HepG2 (cell line): ENCODE data around the gene SREBF1. TPM values are rescaled to one million over a fixed set of nuclear protein-coding genes. Genes with fewer than 3 reads are reported as not detected.

ENCODE experiments used
- AHR ChIP-seq: IDR thresholded peaks from 2 replicates; pipeline ENCODE4 v1.6.1; 2018; ENCODE audit warnings: missing genetic modification reagents, missing compliant biosample characterization
- KDM5B ChIP-seq: sonication (generic); formaldehyde crosslinking; IDR thresholded peaks from 2 replicates; pipeline ENCODE4 v1.4.0; 2020; ENCODE audit warnings: missing genetic modification reagents, mild to moderate bottlenecking, borderline replicate concordance
- NFE2L1 ChIP-seq: sonication (generic); formaldehyde crosslinking; IDR thresholded peaks from 2 replicates; pipeline ENCODE4 v1.4.0; 2020; ENCODE audit warnings: missing genetic modification reagents, mild to moderate bottlenecking, borderline replicate concordance
- NKX3-1 ChIP-seq: sonication (generic); formaldehyde crosslinking; IDR thresholded peaks from 2 replicates; pipeline ENCODE4 v1.5.0; 2020; ENCODE audit warnings: missing genetic modification reagents
- PLRG1 ChIP-seq: fragments of 450-650 bp; conservative IDR thresholded peaks from 2 replicates; pipeline ENCODE4 v1.6.1; 2016
- SAP130 ChIP-seq: IDR thresholded peaks from 2 replicates; pipeline ENCODE4 v1.6.1; 2016; ENCODE audit warnings: low read depth
- SMC3 ChIP-seq: IDR thresholded peaks from 2 replicates; pipeline ENCODE4 v1.6.1; 2011; ENCODE audit warnings: low read length, improper control_type of control experiment
- STAG1 ChIP-seq: sonication (generic); formaldehyde crosslinking; IDR thresholded peaks from 2 replicates; pipeline ENCODE4 v1.4.0; 2020; ENCODE audit warnings: missing genetic modification reagents
- STAT5B ChIP-seq: sonication (generic); formaldehyde crosslinking; IDR thresholded peaks from 2 replicates; pipeline ENCODE4 v1.4.0; 2020; ENCODE audit warnings: missing genetic modification reagents
- U2AF2 ChIP-seq: fragments of 200-400 bp; formaldehyde crosslinking; IDR thresholded peaks from 2 replicates; pipeline ENCODE4 v1.6.1; 2017; ENCODE audit warnings: low read depth, mild to moderate bottlenecking, low read length
- ZNF431 ChIP-seq: sonication (generic); formaldehyde crosslinking; IDR thresholded peaks from 2 replicates; pipeline ENCODE4 v1.9.0; 2022; ENCODE audit warnings: missing genetic modification reagents, low read depth, mild to moderate bottlenecking, borderline replicate concordance
- polyA plus RNA-seq, 8 experiments: library from polyadenylated mRNA; depleted of rRNA in 3 of 8; stranded (reverse) in 7 of 8; unstranded in 1 of 8; fragments of >200 nt; fragmentation: Illumina TruSeq in 4 of 8; extraction: Trizol in 4 of 8; gene quantifications; 2 replicates each; pipeline versions ENCODE4 v1.2.1 to v1.2.3, GENCODE V29; 2011 to 2016; ENCODE audit warnings: low read depth in 4 of 8, missing spikeins in 1 of 8, mixed read lengths in 1 of 8; ENCODE audit not compliant: insufficient read depth in 1 of 8
- total RNA-seq, 5 experiments: library from RNA; depleted of rRNA; stranded (reverse); fragments of >200 nt; fragmentation: Illumina TruSeq; extraction: Trizol; gene quantifications; 2 replicates each; pipeline ENCODE4 v1.2.3, GENCODE V29; 2016; ENCODE audit warnings: low read depth in 1 of 5
- TF ChIP-seq, protein P1 (sequence below): sonication (generic); formaldehyde crosslinking; IDR thresholded peaks from 2 replicates; pipeline ENCODE4 v1.5.0; 2020; ENCODE audit warnings: mild to moderate bottlenecking, missing genetic modification reagents
- TF ChIP-seq, protein P2 (sequence below): sonication (generic); formaldehyde crosslinking; IDR thresholded peaks from 2 replicates; pipeline ENCODE4 v1.4.0; 2020; ENCODE audit warnings: missing genetic modification reagents, borderline replicate concordance
- TF ChIP-seq, protein P3 (sequence below): sonication (generic); formaldehyde crosslinking; IDR thresholded peaks from 2 replicates; pipeline ENCODE4 v1.9.0; 2021; ENCODE audit warnings: missing genetic modification reagents, mild to moderate bottlenecking, borderline replicate concordance
- TF ChIP-seq, protein P4 (sequence below): sonication (generic); formaldehyde crosslinking; IDR thresholded peaks from 2 replicates; pipeline ENCODE4 v1.5.0; 2020; ENCODE audit warnings: mild to moderate bottlenecking, missing genetic modification reagents, borderline replicate concordance

SREBF1 gene
- total and polyA plus RNA-seq, 2 of the 13 experiments (the other 11 are each of a cell fraction or from before 2014, with no cell fraction given): 34.3 to 38.0 TPM

DNA sequence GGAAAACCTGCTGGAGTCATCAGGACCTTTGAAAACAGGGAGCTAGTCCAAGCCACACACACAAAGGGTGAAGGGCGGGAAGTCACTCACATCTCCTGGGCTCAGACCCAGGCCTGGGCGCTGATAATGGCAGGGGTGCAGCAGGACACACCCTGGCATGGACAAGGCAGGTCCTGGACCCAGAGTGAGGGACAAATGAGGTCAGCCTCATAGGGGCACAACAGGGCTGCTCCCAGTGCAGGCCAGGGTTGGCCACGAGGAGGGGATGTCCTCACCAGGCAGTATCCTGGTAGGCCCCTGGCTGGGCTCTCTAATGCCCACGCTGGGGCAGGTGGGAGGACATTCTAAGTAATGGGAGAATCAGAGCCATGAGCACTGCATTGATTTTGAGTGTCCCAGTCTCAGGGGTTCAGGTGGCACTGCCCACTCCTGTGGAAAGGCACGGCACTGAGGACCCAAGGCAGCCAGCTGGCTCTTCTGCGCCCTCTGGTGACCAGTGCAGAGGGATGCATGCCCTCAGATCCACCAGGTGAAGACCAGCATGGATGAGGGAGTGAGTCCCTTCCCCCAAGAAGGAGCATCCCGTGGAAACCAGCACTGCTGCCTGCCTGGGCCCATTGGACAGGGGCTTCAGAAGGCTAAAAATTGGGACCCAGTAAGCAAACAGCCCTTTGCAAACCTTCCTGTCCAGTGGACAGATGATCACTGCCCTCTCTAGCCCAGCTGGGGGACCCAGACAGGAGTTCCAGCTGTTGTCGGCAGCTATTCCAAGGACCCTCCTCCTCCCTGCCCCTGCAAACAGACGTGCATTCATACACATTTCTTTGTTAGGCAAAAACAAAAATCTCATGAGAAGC lies 23.4 kb upstream of the SREBF1 start (continued):
- TF ChIP-seq, protein P1, sequence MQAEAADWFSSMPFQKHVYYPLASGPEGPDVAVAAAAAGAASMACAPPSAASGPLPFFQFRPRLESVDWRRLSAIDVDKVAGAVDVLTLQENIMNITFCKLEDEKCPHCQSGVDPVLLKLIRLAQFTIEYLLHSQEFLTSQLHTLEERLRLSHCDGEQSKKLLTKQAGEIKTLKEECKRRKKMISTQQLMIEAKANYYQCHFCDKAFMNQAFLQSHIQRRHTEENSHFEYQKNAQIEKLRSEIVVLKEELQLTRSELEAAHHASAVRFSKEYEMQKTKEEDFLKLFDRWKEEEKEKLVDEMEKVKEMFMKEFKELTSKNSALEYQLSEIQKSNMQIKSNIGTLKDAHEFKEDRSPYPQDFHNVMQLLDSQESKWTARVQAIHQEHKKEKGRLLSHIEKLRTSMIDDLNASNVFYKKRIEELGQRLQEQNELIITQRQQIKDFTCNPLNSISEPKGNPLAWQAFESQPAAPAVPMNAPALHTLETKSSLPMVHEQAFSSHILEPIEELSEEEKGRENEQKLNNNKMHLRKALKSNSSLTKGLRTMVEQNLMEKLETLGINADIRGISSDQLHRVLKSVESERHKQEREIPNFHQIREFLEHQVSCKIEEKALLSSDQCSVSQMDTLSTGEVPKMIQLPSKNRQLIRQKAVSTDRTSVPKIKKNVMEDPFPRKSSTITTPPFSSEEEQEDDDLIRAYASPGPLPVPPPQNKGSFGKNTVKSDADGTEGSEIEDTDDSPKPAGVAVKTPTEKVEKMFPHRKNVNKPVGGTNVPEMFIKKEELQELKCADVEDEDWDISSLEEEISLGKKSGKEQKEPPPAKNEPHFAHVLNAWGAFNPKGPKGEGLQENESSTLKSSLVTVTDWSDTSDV (CRISPR knock-in tag): 0 out of 2 replicates have a peak, but pooled peaks have one; percentile 44
- TF ChIP-seq NKX3-1 (CRISPR knock-in tag) (no peak), SMC3 (peak; percentile 89), U2AF2 (no peak), STAG1 (CRISPR knock-in tag) (peak; percentile 97), PLRG1 (no peak), SAP130 (peak; percentile 61), NFE2L1 (no peak), KDM5B (peak; percentile 36; the same call in 1 of the 2 replicates), STAT5B (CRISPR knock-in tag) (no peak), ZNF431 (CRISPR knock-in tag) (no peak), AHR (peak; percentile 58; the same call in 1 of the 2 replicates)
- TF ChIP-seq, protein P2, sequence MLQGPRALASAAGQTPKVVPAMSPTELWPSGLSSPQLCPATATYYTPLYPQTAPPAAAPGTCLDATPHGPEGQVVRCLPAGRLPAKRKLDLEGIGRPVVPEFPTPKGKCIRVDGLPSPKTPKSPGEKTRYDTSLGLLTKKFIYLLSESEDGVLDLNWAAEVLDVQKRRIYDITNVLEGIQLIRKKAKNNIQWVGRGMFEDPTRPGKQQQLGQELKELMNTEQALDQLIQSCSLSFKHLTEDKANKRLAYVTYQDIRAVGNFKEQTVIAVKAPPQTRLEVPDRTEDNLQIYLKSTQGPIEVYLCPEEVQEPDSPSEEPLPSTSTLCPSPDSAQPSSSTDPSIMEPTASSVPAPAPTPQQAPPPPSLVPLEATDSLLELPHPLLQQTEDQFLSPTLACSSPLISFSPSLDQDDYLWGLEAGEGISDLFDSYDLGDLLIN (CRISPR knock-in tag): no peak
- TF ChIP-seq, protein P3, sequence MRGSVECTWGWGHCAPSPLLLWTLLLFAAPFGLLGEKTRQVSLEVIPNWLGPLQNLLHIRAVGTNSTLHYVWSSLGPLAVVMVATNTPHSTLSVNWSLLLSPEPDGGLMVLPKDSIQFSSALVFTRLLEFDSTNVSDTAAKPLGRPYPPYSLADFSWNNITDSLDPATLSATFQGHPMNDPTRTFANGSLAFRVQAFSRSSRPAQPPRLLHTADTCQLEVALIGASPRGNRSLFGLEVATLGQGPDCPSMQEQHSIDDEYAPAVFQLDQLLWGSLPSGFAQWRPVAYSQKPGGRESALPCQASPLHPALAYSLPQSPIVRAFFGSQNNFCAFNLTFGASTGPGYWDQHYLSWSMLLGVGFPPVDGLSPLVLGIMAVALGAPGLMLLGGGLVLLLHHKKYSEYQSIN: no peak
- TF ChIP-seq, protein P4, sequence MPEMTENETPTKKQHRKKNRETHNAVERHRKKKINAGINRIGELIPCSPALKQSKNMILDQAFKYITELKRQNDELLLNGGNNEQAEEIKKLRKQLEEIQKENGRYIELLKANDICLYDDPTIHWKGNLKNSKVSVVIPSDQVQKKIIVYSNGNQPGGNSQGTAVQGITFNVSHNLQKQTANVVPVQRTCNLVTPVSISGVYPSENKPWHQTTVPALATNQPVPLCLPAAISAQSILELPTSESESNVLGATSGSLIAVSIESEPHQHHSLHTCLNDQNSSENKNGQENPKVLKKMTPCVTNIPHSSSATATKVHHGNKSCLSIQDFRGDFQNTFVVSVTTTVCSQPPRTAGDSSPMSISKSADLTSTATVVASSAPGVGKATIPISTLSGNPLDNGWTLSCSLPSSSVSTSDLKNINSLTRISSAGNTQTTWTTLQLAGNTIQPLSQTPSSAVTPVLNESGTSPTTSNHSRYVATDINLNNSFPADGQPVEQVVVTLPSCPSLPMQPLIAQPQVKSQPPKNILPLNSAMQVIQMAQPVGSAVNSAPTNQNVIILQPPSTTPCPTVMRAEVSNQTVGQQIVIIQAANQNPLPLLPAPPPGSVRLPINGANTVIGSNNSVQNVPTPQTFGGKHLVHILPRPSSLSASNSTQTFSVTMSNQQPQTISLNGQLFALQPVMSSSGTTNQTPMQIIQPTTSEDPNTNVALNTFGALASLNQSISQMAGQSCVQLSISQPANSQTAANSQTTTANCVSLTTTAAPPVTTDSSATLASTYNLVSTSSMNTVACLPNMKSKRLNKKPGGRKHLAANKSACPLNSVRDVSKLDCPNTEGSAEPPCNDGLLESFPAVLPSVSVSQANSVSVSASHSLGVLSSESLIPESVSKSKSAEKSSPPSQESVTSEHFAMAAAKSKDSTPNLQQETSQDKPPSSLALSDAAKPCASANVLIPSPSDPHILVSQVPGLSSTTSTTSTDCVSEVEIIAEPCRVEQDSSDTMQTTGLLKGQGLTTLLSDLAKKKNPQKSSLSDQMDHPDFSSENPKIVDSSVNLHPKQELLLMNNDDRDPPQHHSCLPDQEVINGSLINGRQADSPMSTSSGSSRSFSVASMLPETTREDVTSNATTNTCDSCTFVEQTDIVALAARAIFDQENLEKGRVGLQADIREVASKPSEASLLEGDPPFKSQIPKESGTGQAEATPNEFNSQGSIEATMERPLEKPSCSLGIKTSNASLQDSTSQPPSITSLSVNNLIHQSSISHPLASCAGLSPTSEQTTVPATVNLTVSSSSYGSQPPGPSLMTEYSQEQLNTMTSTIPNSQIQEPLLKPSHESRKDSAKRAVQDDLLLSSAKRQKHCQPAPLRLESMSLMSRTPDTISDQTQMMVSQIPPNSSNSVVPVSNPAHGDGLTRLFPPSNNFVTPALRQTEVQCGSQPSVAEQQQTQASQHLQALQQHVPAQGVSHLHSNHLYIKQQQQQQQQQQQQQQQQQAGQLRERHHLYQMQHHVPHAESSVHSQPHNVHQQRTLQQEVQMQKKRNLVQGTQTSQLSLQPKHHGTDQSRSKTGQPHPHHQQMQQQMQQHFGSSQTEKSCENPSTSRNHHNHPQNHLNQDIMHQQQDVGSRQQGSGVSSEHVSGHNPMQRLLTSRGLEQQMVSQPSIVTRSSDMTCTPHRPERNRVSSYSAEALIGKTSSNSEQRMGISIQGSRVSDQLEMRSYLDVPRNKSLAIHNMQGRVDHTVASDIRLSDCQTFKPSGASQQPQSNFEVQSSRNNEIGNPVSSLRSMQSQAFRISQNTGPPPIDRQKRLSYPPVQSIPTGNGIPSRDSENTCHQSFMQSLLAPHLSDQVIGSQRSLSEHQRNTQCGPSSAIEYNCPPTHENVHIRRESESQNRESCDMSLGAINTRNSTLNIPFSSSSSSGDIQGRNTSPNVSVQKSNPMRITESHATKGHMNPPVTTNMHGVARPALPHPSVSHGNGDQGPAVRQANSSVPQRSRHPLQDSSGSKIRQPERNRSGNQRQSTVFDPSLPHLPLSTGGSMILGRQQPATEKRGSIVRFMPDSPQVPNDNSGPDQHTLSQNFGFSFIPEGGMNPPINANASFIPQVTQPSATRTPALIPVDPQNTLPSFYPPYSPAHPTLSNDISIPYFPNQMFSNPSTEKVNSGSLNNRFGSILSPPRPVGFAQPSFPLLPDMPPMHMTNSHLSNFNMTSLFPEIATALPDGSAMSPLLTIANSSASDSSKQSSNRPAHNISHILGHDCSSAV (CRISPR knock-in tag): no peak
